CD4-positive, alpha-beta T cell treated with Interleukin-17A for 4 hours (primary cell): ENCODE measurements around the gene RFTN1.

ENCODE experiments used
- DNase-seq: peaks from one replicate; pipeline ENCODE4 v3.0.0-alpha.2; 2020; ENCODE audit warnings: mixed read lengths

The RFTN1 gene

DNA sequence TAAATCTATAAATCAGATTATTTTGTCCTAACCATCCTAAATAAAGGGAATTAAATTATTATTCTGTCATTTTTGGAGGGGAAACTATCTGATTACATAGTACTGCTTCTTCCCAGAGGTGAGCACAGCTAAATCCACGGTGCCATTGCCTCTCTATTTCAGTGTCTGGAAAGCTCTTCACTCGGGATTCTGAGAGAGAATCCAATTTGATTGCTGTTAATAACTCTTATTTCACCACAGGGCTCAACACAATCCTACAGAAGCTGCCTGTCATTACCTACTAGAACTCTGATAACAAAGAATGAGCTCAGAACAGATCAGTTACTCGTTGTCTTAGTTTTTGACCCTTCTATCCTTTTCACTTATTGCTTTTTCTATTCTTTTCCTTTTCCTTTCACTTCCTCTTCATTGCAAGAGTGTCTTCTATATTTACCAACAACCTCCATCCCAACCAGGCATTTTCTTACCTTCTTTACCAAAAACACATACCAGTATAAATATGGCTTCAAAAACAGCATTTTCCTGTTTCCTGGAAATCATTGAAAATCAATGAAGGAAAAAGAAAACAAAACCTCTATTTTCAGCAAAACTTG lies 218.1 kb downstream of the RFTN1 start:
- no peak for DNase-seq

DNA sequence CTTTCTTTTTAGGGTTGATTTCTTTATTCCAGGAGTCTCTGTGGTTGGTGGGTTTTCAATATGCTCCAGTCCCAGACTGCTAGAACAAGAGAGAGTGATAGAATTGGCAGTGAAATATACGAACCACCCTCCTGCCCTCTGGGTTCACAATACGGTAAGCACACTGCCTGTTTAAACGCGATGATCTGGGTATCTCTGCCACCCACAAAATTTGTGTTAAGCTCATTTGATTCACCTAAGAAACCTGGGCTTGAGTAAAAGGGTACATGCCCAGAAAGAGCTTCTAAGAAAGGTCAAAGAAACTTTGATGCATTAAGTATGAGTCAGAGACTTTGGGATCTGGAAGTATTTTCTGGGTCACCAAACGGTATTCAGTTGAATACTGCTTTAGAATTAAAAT lies 218.7 kb downstream of the RFTN1 start:
- peak; percentile 62 for DNase-seq

DNA sequence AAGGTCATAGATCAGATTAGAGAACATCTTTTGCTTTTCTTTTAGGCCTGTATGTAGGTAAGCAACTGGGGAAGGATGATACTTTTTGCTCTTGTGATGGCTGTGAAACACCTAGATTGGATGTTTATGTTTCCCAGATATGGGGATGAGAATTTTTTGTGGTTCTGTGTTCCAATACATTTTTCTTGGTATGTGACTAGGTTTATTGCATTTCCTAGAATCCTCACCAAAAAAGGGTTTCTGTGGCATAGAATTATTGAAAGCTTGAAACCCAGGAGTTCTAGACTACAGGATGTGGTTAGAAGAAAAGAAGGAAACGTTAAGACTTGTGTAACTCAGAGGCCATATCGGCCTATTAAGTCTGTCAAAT lies 222.7 kb downstream of the RFTN1 start:
- DNase-seq, result no peak

DNA sequence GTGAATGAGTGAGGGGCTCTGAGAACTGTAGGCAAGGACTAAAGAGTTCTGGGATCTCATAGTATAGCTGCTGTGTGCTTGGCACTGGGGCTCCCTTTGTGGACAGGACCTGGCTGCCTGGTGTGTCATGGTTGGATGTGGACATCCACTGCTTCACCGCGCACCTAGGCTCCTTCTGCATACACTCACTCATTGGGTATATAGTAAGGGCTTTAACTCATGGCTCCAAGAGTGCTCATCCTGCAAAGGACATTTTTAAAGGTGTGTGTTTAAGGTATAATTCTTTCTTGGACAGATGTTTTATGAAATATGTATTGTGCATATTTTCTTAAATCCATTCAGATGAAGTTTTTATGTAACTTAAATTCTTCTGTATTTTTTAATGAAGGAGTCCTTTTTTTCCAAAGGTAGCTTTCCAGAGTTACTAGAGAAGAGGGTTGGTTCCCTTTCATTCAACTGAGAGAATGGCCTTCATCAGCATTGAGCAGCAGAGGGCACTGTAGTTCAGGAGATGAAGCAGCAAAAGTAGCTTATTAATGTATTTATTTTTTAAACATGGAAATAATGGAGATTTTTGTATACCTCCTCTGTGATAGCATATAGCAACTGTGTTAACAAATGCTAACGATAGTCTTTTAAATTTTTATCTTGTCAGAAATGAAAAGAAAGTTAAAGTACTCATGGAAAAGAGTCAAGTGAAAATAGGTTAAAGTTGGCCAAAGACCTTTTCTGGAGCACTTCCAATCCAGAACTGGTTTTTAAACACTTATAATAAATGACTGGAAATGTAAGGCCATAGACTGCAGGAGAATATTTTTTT lies 223.3 kb downstream of the RFTN1 start:
- DNase-seq, result peak; percentile 76

DNA sequence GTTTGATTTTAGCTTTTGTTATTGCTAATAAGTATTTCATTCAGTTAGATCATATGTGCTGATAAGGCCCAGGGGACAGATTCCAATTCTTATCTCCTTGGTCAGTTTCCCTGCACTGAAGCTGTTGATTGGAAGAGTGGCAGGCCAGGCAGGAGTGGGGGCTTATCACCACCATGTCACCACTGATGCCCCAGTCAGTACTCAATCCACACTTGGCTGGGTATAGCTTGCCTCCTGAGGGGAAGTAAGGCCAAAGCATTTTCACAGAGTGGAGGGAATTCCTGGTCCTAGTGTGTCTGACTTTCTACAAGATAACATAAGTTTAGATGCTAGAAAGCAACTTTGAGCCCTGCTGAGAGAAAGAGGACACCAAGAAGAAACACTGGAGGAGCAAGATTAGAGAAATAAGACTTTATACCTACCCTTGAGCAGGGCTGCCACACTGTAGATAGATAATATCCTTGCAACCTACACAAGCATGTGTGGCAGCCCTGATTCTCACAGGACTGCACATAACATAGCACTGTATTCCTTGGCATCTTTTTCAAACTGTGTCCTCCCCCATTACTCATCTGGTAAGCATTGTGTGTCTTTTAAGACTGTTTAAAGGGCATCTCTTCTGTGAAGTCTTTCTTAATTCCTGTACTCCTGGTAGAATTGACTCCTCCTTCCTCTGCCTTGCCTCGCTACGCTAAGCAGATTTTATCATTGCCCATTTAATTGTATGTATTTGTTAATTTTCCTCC lies 224.2 kb downstream of the RFTN1 start:
- no peak for DNase-seq

DNA sequence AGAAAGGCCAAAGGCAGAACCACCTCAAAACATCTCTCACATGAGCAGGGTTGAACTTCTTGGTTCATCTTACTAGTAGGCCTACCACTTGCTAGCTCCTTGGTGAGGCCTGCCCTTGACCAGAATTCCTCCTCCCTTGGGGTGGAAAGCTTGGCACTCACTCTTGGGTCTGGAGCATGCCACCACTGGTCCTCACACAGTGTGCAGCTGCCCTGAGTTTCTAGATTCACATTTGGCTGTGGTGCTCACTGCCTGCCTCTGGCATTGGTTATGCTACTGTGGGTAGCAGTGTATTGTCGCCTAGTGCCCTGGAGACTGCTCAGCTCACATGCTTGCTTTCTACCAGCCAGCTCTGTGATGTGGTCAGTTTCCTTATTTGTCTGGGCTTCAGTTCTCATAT lies 224.8 kb downstream of the RFTN1 start:
- peak; percentile 52 for DNase-seq

DNA sequence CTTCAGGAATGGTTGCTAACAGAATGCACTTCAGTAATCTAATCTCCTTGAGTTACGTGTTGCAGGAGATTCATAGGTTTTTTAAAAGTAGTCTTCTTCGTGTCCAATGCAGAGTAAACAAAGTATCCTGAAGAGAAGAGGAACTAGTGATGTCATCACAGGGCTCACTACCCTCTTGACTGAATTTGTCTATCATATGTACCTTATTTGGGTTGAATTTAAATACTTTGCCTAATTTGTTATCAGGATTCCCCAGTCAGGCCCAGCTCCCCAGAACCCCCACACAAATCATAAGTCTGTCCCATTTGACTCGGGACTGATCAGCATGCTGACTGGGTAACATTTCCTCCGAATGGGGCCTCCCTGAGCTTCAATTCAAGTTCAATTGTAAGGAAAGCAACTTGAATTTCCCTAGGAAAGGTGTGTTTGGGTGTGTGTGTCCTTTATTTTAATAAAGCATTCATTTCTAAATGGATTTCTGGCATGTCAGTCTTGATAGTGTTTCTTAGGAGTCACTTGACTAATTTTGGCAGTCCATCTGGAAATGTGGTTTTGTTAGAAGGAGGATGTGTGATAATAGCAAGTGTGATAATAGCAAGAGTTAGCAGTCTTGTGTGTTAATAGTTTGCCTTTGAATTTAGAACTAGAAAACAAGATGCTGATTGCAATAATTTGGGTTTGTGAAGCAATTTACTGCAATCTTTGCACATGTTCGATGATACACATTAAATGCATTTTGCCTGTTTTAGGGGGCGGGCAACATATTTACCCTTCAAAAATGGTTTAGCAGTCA lies 226.6 kb downstream of the RFTN1 start:
- DNase-seq, result peak; percentile 40

DNA sequence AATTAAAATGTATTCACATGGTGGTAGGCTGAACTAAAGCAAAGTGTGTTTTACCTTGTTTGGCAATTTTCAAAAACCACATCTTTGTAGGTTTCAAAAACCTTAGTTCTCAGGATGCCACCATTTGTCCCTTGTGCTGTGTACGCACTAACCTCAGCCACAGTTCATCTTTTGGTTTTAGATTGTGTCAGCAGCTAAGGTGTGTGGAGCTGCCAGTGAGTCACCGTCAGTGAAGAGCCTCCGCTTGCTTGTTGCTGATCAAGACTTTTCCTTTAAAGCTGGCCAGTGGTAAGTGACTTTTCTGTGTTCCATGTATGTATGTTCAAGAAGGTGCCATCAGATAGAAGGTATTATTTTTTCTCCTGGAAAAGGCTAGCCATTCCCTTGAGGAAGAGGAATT lies 227.3 kb downstream of the RFTN1 start:
- peak; percentile 80 for DNase-seq

DNA sequence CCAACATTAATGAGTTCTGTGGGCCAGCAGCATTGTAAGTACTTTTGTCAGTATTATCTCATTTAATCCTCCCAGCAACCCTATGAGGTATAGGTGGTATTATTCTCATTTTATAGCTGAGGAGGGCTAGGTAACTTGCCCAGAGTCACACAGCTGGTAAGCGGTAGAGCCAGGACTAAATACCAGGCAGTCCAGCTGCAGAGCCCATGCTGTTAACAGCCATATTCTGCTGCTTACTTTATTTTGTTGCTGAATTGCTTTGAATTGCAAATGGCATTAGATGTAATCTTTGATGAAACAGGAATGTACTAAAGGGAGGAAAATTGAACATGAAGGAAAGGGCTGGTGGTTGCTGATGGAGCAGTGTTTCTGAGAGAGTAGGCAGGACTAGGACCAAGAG lies 228.9 kb downstream of the RFTN1 start:
- DNase-seq, result no peak

DNA sequence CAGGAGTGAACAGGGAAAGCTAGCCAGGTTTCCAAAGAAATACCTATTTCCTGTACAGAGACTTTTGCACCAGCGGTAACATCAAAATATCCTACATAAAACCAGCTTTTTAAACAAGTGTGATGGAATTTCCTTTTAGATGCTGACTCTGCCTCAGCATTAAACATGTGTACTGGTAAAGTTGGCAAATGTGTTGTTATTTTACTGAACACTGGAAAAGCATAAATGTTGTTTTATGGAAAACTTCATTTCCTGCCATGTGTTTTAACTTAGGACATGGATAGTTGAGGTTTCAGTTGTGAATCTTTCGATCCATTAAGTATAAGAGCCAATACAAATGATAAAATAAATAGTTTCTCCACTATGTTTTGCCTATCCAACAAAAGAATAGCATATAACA lies 232.8 kb downstream of the RFTN1 start:
- DNase-seq, result no peak

DNA sequence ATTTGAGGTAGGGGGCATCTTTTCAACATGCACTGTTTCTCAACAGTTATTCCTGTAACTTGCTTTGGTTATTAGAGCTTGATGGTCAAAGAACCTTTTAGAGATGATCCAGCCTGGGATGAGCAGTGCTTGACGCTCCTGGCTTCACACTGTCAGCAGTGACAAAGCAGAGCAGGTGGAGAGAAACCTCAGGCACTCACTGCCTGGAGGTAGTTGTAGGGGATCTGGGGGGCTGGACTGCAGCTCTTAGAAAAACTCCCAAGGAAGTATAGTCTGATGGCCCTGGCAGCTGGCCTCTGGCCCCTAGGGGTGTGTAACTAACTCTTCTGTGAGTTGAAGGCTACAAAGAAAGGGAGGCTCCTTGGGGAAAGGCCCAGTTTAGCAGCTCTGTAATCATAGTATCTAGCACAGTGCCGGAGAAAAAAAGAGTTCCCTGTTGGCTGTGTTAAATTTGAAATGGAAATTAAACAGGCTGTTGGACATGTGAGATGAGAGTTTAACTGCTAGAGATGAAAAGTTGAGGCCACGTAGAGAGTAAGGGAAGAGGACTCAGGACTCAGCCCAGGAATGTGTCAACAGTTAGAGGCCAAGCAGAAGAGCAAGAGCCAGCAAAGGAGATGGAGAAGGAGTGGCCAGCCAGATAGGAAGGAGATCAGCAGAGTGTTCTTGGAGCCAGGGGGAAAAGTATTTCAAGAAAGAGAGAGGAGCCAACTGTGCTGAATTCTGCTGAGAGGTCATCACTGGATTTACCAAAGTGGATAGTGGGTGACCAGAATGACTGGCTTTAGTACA lies 234.3 kb downstream of the RFTN1 start:
- DNase-seq, result no peak

DNA sequence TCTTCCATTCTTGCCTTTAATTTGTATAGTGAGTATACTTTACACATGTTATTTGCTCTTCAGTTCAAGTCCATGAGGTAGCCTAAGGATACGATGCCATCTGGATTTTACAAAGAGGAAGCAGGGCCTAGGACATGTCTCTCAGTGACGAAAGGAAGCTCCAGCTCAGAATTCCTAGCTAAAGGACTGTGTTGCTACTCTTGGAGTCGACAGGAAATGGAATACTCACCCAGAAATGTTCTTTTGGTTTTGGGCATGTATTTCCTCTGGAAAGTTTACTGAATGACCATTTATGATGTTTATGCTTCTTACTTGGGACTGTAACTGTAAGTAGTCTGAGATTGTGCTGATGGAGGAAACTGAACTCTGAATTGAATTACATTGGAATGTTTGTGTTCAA lies 236.0 kb downstream of the RFTN1 start:
- no peak for DNase-seq

DNA sequence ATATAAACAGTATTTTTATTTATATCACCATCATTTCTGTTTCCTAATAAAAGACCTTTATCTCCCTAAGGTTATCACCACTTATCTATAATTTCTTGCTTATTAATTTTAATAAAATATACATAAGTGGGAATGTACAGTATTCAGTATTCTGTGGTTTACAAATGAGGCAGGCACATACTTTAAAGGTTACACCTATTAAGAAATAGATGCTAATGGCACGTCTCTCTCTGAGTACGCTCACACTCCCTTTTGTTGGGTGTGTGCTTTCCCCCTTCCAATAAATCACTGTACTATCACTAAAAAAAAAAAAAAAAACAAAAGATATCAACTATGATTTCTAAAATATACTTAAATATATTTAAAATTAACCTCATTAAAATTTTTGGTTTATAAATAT lies 239.6 kb downstream of the RFTN1 start:
- DNase-seq, result no peak

DNA sequence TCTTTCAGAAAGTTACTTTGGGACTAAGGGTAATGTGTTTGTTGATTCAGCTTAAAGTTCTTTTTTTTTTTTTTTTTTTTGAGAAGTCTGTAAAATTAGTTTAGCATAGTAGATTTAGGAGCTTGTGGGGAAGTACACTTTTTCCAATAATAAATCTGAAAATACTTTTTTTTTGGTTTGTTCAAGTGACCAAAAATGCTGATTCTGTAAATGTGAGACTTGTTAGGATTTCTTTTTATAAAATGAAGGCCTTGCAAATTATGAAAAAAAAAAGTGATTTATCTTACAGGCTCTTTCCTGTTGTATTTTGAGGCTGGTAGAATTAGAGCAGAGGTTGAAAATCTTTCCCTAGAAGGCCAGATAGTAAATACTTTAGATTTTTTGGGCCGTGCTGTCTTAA lies 240.9 kb downstream of the RFTN1 start:
- DNase-seq, result no peak

DNA sequence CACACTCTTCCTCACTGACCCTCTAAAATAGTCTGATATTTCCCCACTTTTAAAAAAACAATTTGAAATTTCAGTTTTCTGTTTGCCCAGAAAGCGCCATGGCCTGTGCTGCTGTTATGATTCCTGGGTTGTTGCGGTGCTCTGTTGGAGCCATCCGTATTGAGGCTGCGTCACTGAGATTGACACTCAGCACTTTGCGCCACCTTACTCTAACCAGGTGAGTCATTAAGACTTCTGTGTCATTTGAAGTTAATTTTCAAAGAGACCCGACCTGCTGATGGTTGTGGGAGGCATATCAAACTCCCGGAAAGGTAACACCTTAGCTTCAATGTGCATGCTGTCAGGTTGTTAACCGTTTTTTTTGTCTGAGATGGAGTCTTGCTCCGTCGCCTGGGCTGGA lies 242.6 kb downstream of the RFTN1 start:
- no peak for DNase-seq

DNA sequence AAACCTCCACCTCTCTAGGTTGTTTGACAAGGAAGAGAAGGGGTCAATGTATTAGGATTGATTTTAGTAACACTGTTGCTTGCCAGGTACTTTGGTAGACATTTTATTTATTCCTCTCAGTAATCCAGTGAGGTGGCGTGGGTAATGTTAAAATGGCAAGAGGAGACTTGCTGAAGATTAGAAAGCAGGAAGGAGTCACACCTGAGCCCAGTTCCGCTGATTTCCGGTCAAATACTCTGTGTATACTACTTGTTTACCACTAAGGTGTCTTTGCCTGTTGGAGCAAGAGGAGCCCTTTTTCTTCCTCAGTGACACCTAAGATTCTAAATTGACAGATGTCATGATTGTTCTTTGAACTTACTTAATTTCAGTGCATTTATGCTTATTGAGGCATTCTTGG lies 246.8 kb downstream of the RFTN1 start:
- DNase-seq, result no peak
